ENCODE results near the gene SDF2L1. TPM values are rescaled to one million over a fixed set of nuclear protein-coding genes. Genes with fewer than 3 reads are reported as not detected.

Gene SDF2L1
- polyA plus RNA-seq, 1 experiment, result 12.6 TPM

- ChIA-PET CTCF (interaction anchor here (1.2 kb wide), 1 partner anchor 49 kb away, joined by 3 read pairs; no protein-coding TSS in a partner anchor), POLR2A (no interaction called here)
Measured at GRCh38 chr22:21598302-21598701, 43.8 kb upstream of the SDF2L1 start.

GRCh38 chr22:21599053-21599893 is 42.8 kb upstream of the SDF2L1 start:
- H3K27ac ChIP-seq (ENCODE audit: low read depth, low read length), result no peak overlapping the region
- ChIA-PET CTCF (no interaction called here), POLR2A (no interaction called here)
- no peak overlapping the region for H3K4me3 ChIP-seq (ENCODE audit: low read depth, low read length)
- no peaks in the 10 kb centered on the region for H3K27me3 ChIP-seq (ENCODE audit: control insufficient read depth, insufficient read depth, low read length)
- DNase-seq (ENCODE audit: low read depth, low spot score), result no peak
- TF ChIP-seq CTCF (IDR thresholded peaks at IDR 0.05; ENCODE audit: low read depth, low read length), result no peak
- no peaks in the 10 kb centered on the region for H3K9me3 ChIP-seq (ENCODE audit: control insufficient read depth, insufficient read depth, low read length)

More at GRCh38 chr22:21598302-21598701, 43.8 kb upstream of the SDF2L1 start:
- no peak for DNase-seq (ENCODE audit: low read depth, low spot score)
- Histone ChIP-seq H3K27me3 (ENCODE audit: control insufficient read depth, insufficient read depth, low read length) (no peaks in the 10 kb centered on the region), H3K27ac (ENCODE audit: low read depth, low read length) (no peak overlapping the region), H3K4me3 (ENCODE audit: low read depth, low read length) (no peak overlapping the region), H3K9me3 (ENCODE audit: control insufficient read depth, insufficient read depth, low read length) (no peaks in the 10 kb centered on the region)
- no peak for TF ChIP-seq CTCF (IDR thresholded peaks at IDR 0.05; ENCODE audit: low read depth, low read length)

- ChIA-PET CTCF (interaction anchor here (0.9 kb wide), 1 partner anchor 10 kb away, joined by 3 read pairs; no protein-coding TSS in a partner anchor), POLR2A (interaction anchor here (0.6 kb wide), 1 partner anchor 13 kb away, joined by 3 read pairs; no protein-coding TSS in a partner anchor)
- no peak overlapping the region for H3K27ac ChIP-seq (ENCODE audit: low read depth, low read length)
- no peak overlapping the region for H3K4me3 ChIP-seq (ENCODE audit: low read depth, low read length)
- H3K27me3 ChIP-seq (ENCODE audit: control insufficient read depth, insufficient read depth, low read length), result no peaks in the 10 kb centered on the region
- no peaks in the 10 kb centered on the region for H3K9me3 ChIP-seq (ENCODE audit: control insufficient read depth, insufficient read depth, low read length)
- DNase-seq (ENCODE audit: low read depth, low spot score), result no peak
- TF ChIP-seq CTCF (IDR thresholded peaks at IDR 0.05; ENCODE audit: low read depth, low read length), result no peak
Measured at GRCh38 chr22:21602579-21602978, 39.5 kb upstream of the SDF2L1 start.

GRCh38 chr22:21603973-21604372 is 38.1 kb upstream of the SDF2L1 start:
- no peak for DNase-seq (ENCODE audit: low read depth, low spot score)
- no peak overlapping the region for H3K27ac ChIP-seq (ENCODE audit: low read depth, low read length)
- POLR2A ChIA-PET, result no interaction called here
- H3K9me3 ChIP-seq (ENCODE audit: control insufficient read depth, insufficient read depth, low read length), result no peaks in the 10 kb centered on the region
- H3K27me3 ChIP-seq (ENCODE audit: control insufficient read depth, insufficient read depth, low read length), result no peaks in the 10 kb centered on the region
- no peak for TF ChIP-seq CTCF (IDR thresholded peaks at IDR 0.05; ENCODE audit: low read depth, low read length)
- no peak overlapping the region for H3K4me3 ChIP-seq (ENCODE audit: low read depth, low read length)
- CTCF ChIA-PET, result interaction anchor here (0.6 kb wide), 1 partner anchor 9 kb away, joined by 4 read pairs; no protein-coding TSS in a partner anchor

- Histone ChIP-seq H3K9me3 (ENCODE audit: control insufficient read depth, insufficient read depth, low read length) (no peaks in the 10 kb centered on the region), H3K27ac (ENCODE audit: low read depth, low read length) (no peak overlapping the region), H3K27me3 (ENCODE audit: control insufficient read depth, insufficient read depth, low read length) (no peaks in the 10 kb centered on the region), H3K4me3 (ENCODE audit: low read depth, low read length) (no peak overlapping the region)
- TF ChIP-seq CTCF (IDR thresholded peaks at IDR 0.05; ENCODE audit: low read depth, low read length), result no peak
- no peak for DNase-seq (ENCODE audit: low read depth, low spot score)
- ChIA-PET POLR2A (interaction anchor here (0.7 kb wide), 1 partner anchor 19 kb away, joined by 4 read pairs; no protein-coding TSS in a partner anchor), CTCF (no interaction called here)
Measured at GRCh38 chr22:21605887-21606564, 36.1 kb upstream of the SDF2L1 start.
